ENCODE results near the gene FAM184A. TPM values are rescaled to one million over a fixed set of nuclear protein-coding genes. Genes with fewer than 3 reads are reported as not detected.

FAM184A gene
- total and polyA plus RNA-seq, 2 donors from 2014 or later, result 3.4 to 9.0 TPM

GRCh38 chr6:119124079-119124824 lies 45.8 kb upstream of the FAM184A start:
- DNase-seq, result no peak
- H3K4me3 ChIP-seq (ENCODE audit: low read length in 3 of 3), result no peak overlapping the region
- peaks cover 0 to 4% (median 0%) of the 10 kb centered on the region in 3 donors for H3K9me3 ChIP-seq (ENCODE audit: control insufficient read depth in 2 of 3, insufficient read depth in 1 of 3, low read length in 3 of 3)
- no peak overlapping the region for H3K9ac ChIP-seq (ENCODE audit: low read length in 3 of 3)
- H3K36me3 ChIP-seq (ENCODE audit: control insufficient read depth in 2 of 3, insufficient read depth in 3 of 3, low read length in 3 of 3), result no peaks in the 10 kb centered on the region
- FAIRE-seq, result no peak
- peaks cover 0 to 1% (median 0%) of the 10 kb centered on the region in 3 donors for H3K4me1 ChIP-seq (ENCODE audit: control insufficient read depth in 2 of 3, insufficient read depth in 2 of 3, low read depth in 1 of 3, low read length in 3 of 3)
- H3K27ac ChIP-seq (ENCODE audit: low read depth in 2 of 2, low read length in 2 of 2), result no peak overlapping the region
- intact Hi-C loops (cut with DNase I), result no loop called here
- H3K27me3 ChIP-seq (ENCODE audit: control insufficient read depth, insufficient read depth, low read length), result no peaks in the 10 kb centered on the region
- TF ChIP-seq CTCF (IDR thresholded peaks at IDR 0.05; ENCODE audit: borderline replicate concordance, extremely low read depth, insufficient read depth), result no peak

- intact Hi-C loops (cut with DNase I), result no loop called here
- TF ChIP-seq CTCF (IDR thresholded peaks at IDR 0.05; ENCODE audit: borderline replicate concordance, extremely low read depth, insufficient read depth), result no peak
- DNase-seq (peak in 1 of 5 donors; percentile 26), FAIRE-seq (no peak)
- Histone ChIP-seq H3K4me3 (ENCODE audit: low read length in 3 of 3) (no peak overlapping the region), H3K27me3 (ENCODE audit: control insufficient read depth, insufficient read depth, low read length) (no peaks in the 10 kb centered on the region), H3K36me3 (ENCODE audit: control insufficient read depth in 2 of 3, insufficient read depth in 3 of 3, low read length in 3 of 3) (no peaks in the 10 kb centered on the region), H3K4me1 (ENCODE audit: control insufficient read depth in 2 of 3, insufficient read depth in 2 of 3, low read depth in 1 of 3, low read length in 3 of 3) (no peaks in the 10 kb centered on the region), H3K9ac (ENCODE audit: low read length in 3 of 3) (no peak overlapping the region), H3K9me3 (ENCODE audit: control insufficient read depth in 2 of 3, insufficient read depth in 1 of 3, low read length in 3 of 3) (peaks cover 0 to 4% (median 0%) of the 10 kb centered on the region in 3 donors), H3K27ac (ENCODE audit: low read depth in 2 of 2, low read length in 2 of 2) (no peak overlapping the region)
These were observed 43.9 kb upstream of the FAM184A start for GRCh38 chr6:119122336-119122735.

GRCh38 chr6:119121367-119121766 lies 42.9 kb upstream of the FAM184A start:
- DNase-seq (no peak), FAIRE-seq (no peak)
- intact Hi-C loops (cut with DNase I), result no loop called here
- H3K9me3 ChIP-seq (ENCODE audit: control insufficient read depth in 2 of 3, insufficient read depth in 1 of 3, low read length in 3 of 3), result peaks cover 0 to 4% (median 0%) of the 10 kb centered on the region in 3 donors
- H3K4me3 ChIP-seq (ENCODE audit: low read length in 3 of 3), result no peak overlapping the region
- H3K9ac ChIP-seq (ENCODE audit: low read length in 3 of 3), result no peak overlapping the region
- no peaks in the 10 kb centered on the region for H3K27me3 ChIP-seq (ENCODE audit: control insufficient read depth, insufficient read depth, low read length)
- TF ChIP-seq CTCF (IDR thresholded peaks at IDR 0.05; ENCODE audit: borderline replicate concordance, extremely low read depth, insufficient read depth), result no peak
- no peak overlapping the region for H3K27ac ChIP-seq (ENCODE audit: low read depth in 2 of 2, low read length in 2 of 2)
- no peaks in the 10 kb centered on the region for H3K36me3 ChIP-seq (ENCODE audit: control insufficient read depth in 2 of 3, insufficient read depth in 3 of 3, low read length in 3 of 3)
- no peaks in the 10 kb centered on the region for H3K4me1 ChIP-seq (ENCODE audit: control insufficient read depth in 2 of 3, insufficient read depth in 2 of 3, low read depth in 1 of 3, low read length in 3 of 3)

All from kidney (tissue), 14 donors.